H1 (cell line): Measurements from ENCODE around the gene NRXN3. TPM values are rescaled to one million over a fixed set of nuclear protein-coding genes. Genes with fewer than 3 reads are reported as not detected.

Experiments used
- CTCF ChIA-PET: fragments of 300-600 bp; sonication (Branson Sonifier 250); formaldehyde crosslinking; loops from one replicate; lab custom pipeline; 2021; ENCODE audit not compliant: partially characterized antibody; lab: Charles Lee
- POLR2A ChIA-PET: fragments of 300-600 bp; sonication (Branson Sonifier 250); formaldehyde crosslinking; loops from one replicate; lab custom pipeline; 2021; ENCODE audit warnings: inconsistent platforms; ENCODE audit not compliant: partially characterized antibody; lab: Charles Lee
- DNase-seq, 2 experiments: peaks; one replicate each; pipeline versions ENCODE4 v3.0.0 to v3.0.0-alpha.2; 2010 to 2022; ENCODE audit warnings: low spot score in 2 of 2, low read depth in 1 of 2, mixed read lengths in 1 of 2
- FAIRE-seq: peaks from 2 replicates; lab custom pipeline; 2011; peaks lifted over from hg19 to GRCh38; lab: Jason Lieb, UNC
- H2AFZ ChIP-seq: 2 replicates; pipeline ENCODE4 v1.8.1; 2012; ENCODE audit warnings: low read length, inconsistent platforms
- H2AK5ac ChIP-seq: 2 replicates; pipeline ENCODE4 v1.6.1; 2013; ENCODE audit warnings: low read depth, low read length
- H2BK120ac ChIP-seq: replicated peaks from 2 replicates; pipeline ENCODE3; 2013; ENCODE audit warnings: low read depth, low read length, inconsistent platforms
- H2BK12ac ChIP-seq: 2 replicates; pipeline ENCODE4 v1.6.1; 2013; ENCODE audit warnings: low read depth, low read length
- H2BK15ac ChIP-seq: 2 replicates; pipeline ENCODE4 v1.6.1; 2013; ENCODE audit warnings: low read length
- H2BK20ac ChIP-seq: 2 replicates; pipeline ENCODE4 v1.6.1; 2013; ENCODE audit warnings: low read length
- H2BK5ac ChIP-seq: 2 replicates; pipeline ENCODE4 v1.6.1; 2013; ENCODE audit warnings: low read depth, low read length
- H3K14ac ChIP-seq: 2 replicates; pipeline ENCODE4 v1.6.1; 2013; ENCODE audit warnings: inconsistent platforms; ENCODE audit not compliant: insufficient read length
- H3K18ac ChIP-seq: 2 replicates; pipeline ENCODE4 v1.6.1; 2013; ENCODE audit warnings: low read length; ENCODE audit errors: extremely low read depth
- H3K23ac ChIP-seq: 2 replicates; pipeline ENCODE4 v1.6.1; 2013; ENCODE audit warnings: inconsistent platforms; ENCODE audit not compliant: insufficient read length
- H3K23me2 ChIP-seq: 2 replicates; pipeline ENCODE4 v1.6.1; 2013; ENCODE audit warnings: low read depth, low read length
- H3K27ac ChIP-seq: 2 replicates; pipeline ENCODE4 v1.6.1; 2011; ENCODE audit warnings: low read depth, low read length, inconsistent platforms
- H3K27me3 ChIP-seq, 4 experiments: replicated peaks in 1 of 4; 1 replicate in 1 of 4; 2 replicates in 3 of 4; pipeline versions ENCODE4 v1.6.1 to v1.8.1; 2011 to 2013; ENCODE audit warnings: low read length in 3 of 4, mild to moderate bottlenecking in 3 of 4, inconsistent platforms in 2 of 4, mixed read lengths in 2 of 4, moderate library complexity in 1 of 4; ENCODE audit not compliant: control insufficient read depth in 3 of 4, insufficient read depth in 3 of 4; ENCODE audit errors: extremely low read depth in 1 of 4
- H3K36me3 ChIP-seq, 4 experiments: 2 replicates each; pipeline versions ENCODE4 v1.6.1 to v1.8.1; 2011 to 2013; ENCODE audit warnings: mild to moderate bottlenecking in 4 of 4, low read length in 3 of 4, moderate library complexity in 2 of 4, control low read depth in 1 of 4, inconsistent platforms in 1 of 4; ENCODE audit not compliant: insufficient read depth in 4 of 4, control insufficient read depth in 2 of 4
- H3K4ac ChIP-seq: replicated peaks from 2 replicates; pipeline ENCODE3; 2013; ENCODE audit warnings: low read length, low read depth, mixed read lengths, inconsistent platforms; ENCODE audit not compliant: insufficient read length
- H3K4me1 ChIP-seq, 4 experiments: replicated peaks in 1 of 4; 1 replicate in 1 of 4; 2 replicates in 3 of 4; pipeline versions ENCODE4 v1.6.1 to v1.8.1; 2011 to 2013; ENCODE audit warnings: low read length in 3 of 4, inconsistent platforms in 2 of 4, mixed read lengths in 1 of 4; ENCODE audit not compliant: insufficient read depth in 4 of 4, control insufficient read depth in 3 of 4
- H3K4me2 ChIP-seq, 2 experiments: 2 replicates each; pipeline versions ENCODE4 v1.6.1 to v1.8.1; 2011 to 2013; ENCODE audit warnings: low read depth in 2 of 2, low read length in 2 of 2, control low read depth in 1 of 2, inconsistent platforms in 1 of 2, mild to moderate bottlenecking in 1 of 2; ENCODE audit not compliant: insufficient read depth in 1 of 2
- H3K4me3 ChIP-seq, 4 experiments: fragments of 200-600, 300-600 bp in 1 of 4; sonication (generic), shearing (Covaris generic), sonication (Bioruptor Twin) in 1 of 4; 2 replicates each; pipeline versions ENCODE4 v1.5.1 to v1.8.1; 2011 to 2016; ENCODE audit warnings: low read length in 4 of 4, low read depth in 3 of 4, control low read depth in 2 of 4, inconsistent platforms in 2 of 4, mild to moderate bottlenecking in 2 of 4, mixed read lengths in 1 of 4, moderate library complexity in 1 of 4; ENCODE audit not compliant: insufficient read depth in 2 of 4; ENCODE audit errors: extremely low read depth in 1 of 4
- H3K56ac ChIP-seq: replicated peaks from 2 replicates; pipeline ENCODE3; 2013; ENCODE audit warnings: low read depth, mild to moderate bottlenecking, mixed read lengths, low read length, inconsistent platforms; ENCODE audit not compliant: insufficient read length
- H3K79me1 ChIP-seq: 2 replicates; pipeline ENCODE4 v1.6.1; 2013; ENCODE audit warnings: low read depth, low read length, control low read depth
- H3K79me2 ChIP-seq, 2 experiments: 2 replicates each; pipeline versions ENCODE4 v1.6.1 to v1.8.1; 2012 to 2013; ENCODE audit warnings: low read length in 2 of 2, mild to moderate bottlenecking in 2 of 2, inconsistent platforms in 1 of 2; ENCODE audit not compliant: insufficient read depth in 2 of 2, control insufficient read depth in 1 of 2
- H3K9ac ChIP-seq, 4 experiments: replicated peaks in 1 of 4; 1 replicate in 1 of 4; 2 replicates in 3 of 4; pipeline versions ENCODE4 v1.6.1 to v1.8.1; 2011 to 2013; ENCODE audit warnings: low read depth in 3 of 4, low read length in 3 of 4, control low read depth in 2 of 4, mild to moderate bottlenecking in 2 of 4, moderate library complexity in 2 of 4, inconsistent platforms in 1 of 4; ENCODE audit errors: extremely low read depth in 1 of 4
- H3K9me3 ChIP-seq, 2 experiments: 2 replicates each; pipeline versions ENCODE4 v1.6.1 to v1.8.1; 2012 to 2013; ENCODE audit warnings: mild to moderate bottlenecking in 2 of 2, moderate library complexity in 2 of 2, control low read depth in 1 of 2, inconsistent platforms in 1 of 2, low read depth in 1 of 2, low read length in 1 of 2, mixed read lengths in 1 of 2; ENCODE audit not compliant: insufficient read depth in 2 of 2
- H4K20me1 ChIP-seq, 2 experiments: replicated peaks in 1 of 2; 2 replicates each; pipeline versions ENCODE3 to v1.8.1; 2011 to 2013; ENCODE audit warnings: inconsistent platforms in 2 of 2, low read length in 2 of 2, mild to moderate bottlenecking in 1 of 2; ENCODE audit not compliant: insufficient read depth in 2 of 2, control insufficient read depth in 1 of 2
- H4K5ac ChIP-seq: 2 replicates; pipeline ENCODE4 v1.6.1; 2013; ENCODE audit warnings: low read length, low read depth, mixed read lengths, inconsistent platforms; ENCODE audit not compliant: insufficient read length
- H4K8ac ChIP-seq: 2 replicates; pipeline ENCODE4 v1.8.0; 2013; ENCODE audit warnings: mild to moderate bottlenecking, moderate library complexity, low read length, inconsistent platforms; ENCODE audit not compliant: insufficient read depth; ENCODE audit errors: extremely low read depth
- H4K91ac ChIP-seq: replicated peaks from 2 replicates; pipeline ENCODE3; 2013; ENCODE audit warnings: low read length, mixed read lengths, inconsistent platforms; ENCODE audit not compliant: insufficient read length
- BCL11A ChIP-seq, 2 experiments: IDR thresholded peaks; one replicate each; pipeline ENCODE4 v1.6.1; 2011; ENCODE audit warnings: low read depth in 2 of 2, low read length in 2 of 2, mild to moderate bottlenecking in 2 of 2
- EGR1 ChIP-seq: IDR thresholded peaks from 2 replicates; pipeline ENCODE4 v1.6.1; 2011; ENCODE audit warnings: low read depth, low read length, borderline replicate concordance
- EZH2 ChIP-seq: fragments of 200-600 bp; sonication (generic); IDR thresholded peaks from 2 replicates; pipeline ENCODE4 v1.7.1; 2012; ENCODE audit warnings: low read depth, mild to moderate bottlenecking, moderate library complexity, low read length, inconsistent platforms; ENCODE audit not compliant: severe bottlenecking
- NRF1 ChIP-seq: IDR thresholded peaks from 2 replicates; pipeline ENCODE4 v1.6.1; 2011; ENCODE audit warnings: mild to moderate bottlenecking, low read depth, low read length, improper control_type of control experiment
- POLR2AphosphoS5 ChIP-seq: IDR thresholded peaks from 2 replicates; pipeline ENCODE4 v1.6.1; 2011; ENCODE audit warnings: low read depth, low read length
- RXRA ChIP-seq: IDR thresholded peaks from 2 replicates; pipeline ENCODE4 v1.6.1; 2011; ENCODE audit warnings: low read depth, mild to moderate bottlenecking, low read length, moderate library complexity; ENCODE audit not compliant: insufficient read depth
- SIN3A ChIP-seq, 2 experiments: IDR thresholded peaks in 1 of 2; conservative IDR thresholded peaks in 1 of 2; 2 replicates each; pipeline ENCODE4 v1.6.1; 2011 to 2012; ENCODE audit warnings: low read length in 2 of 2, improper control_type of control experiment in 1 of 2, low read depth in 1 of 2, mild to moderate bottlenecking in 1 of 2
- SUZ12 ChIP-seq: fragments of 200-600 bp; sonication (generic); IDR thresholded peaks from 2 replicates; pipeline ENCODE4 v1.6.1; 2012; ENCODE audit warnings: mild to moderate bottlenecking, inconsistent platforms, low read length, moderate library complexity, mixed read lengths
- TBP ChIP-seq: IDR thresholded peaks from 2 replicates; pipeline ENCODE4 v1.6.1; 2011; ENCODE audit warnings: low read depth, low read length, improper control_type of control experiment
- TCF12 ChIP-seq: IDR thresholded peaks from 2 replicates; pipeline ENCODE4 v1.6.1; 2011; ENCODE audit warnings: low read depth, mild to moderate bottlenecking, low read length
- TEAD4 ChIP-seq: IDR thresholded peaks from 2 replicates; pipeline ENCODE4 v1.6.1; 2012; ENCODE audit warnings: low read depth, low read length, inconsistent platforms, mixed read lengths
- WGBS, 2 experiments: shearing (Covaris generic) in 1 of 2; methylation state at CpG; one replicate each; pipeline versions ENCODE4 v1.1.6 to v1.1.7; 2013 to 2015; ENCODE audit warnings: low lambda C conversion rate in 2 of 2, mixed read lengths in 2 of 2, inconsistent platforms in 1 of 2, low coverage in 1 of 2, missing lambda C conversion rate in 1 of 2; ENCODE audit not compliant: insufficient replicate concordance in 2 of 2, insufficient coverage in 1 of 2, insufficient read length in 1 of 2; ENCODE audit errors: extremely low coverage in 1 of 2, missing lambda C conversion rate in 1 of 2; 5-methylcytosine and 5-hydroxymethylcytosine counted together
- polyA plus RNA-seq, 7 experiments: library from polyadenylated mRNA; depleted of rRNA in 3 of 7; stranded (reverse) in 5 of 7; unstranded in 2 of 7; fragments of >200 nt in 5 of 7; fragments of 200-250 nt in 2 of 7; gene quantifications; 1 replicate in 5 of 7; 2 replicates in 1 of 7; 4 replicates in 1 of 7; pipeline versions ENCODE4 v1.2.1 to v1.2.3, GENCODE V29; 2011 to 2013; ENCODE audit warnings: missing spikeins in 2 of 7, mixed read lengths in 2 of 7
- total RNA-seq: library from RNA; stranded (reverse); fragmentation: NEBNext Ultra II Directional; extraction: Animal tissue kit (Norgen Biotek cat#: 25700); gene quantifications from 2 replicates; pipeline ENCODE4 v1.2.1, GENCODE V29; 2021

NRXN3 gene
- total and polyA plus RNA-seq, 2 of the 8 experiments (the other 6 are each of a cell fraction or from before 2014, with no cell fraction given), result 2.6 to 4.1 TPM

DNA sequence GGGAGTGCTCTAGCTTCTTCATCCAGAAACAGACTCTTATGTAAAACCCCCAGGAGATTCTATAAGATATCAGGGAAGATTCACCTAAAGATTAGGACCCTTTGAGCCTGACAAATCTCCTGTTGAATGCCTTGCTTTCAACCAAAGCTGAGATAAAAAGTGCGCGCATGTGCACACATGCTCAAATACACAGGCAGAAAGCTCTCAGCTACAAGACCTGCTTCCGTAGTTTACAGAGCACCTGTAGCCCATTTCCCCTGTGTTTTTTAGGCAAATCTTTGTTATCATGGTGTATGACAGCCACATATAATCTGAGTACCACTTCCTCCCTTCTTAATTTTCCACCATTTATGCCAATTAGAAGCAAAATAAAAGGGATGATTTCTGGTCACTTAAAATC lies 866.9 kb downstream of the NRXN3 start:
- H2AFZ ChIP-seq, result no peak overlapping the region
- no peak overlapping the region for H4K91ac ChIP-seq
- DNase-seq (no peak), FAIRE-seq (no peak)
- no peak overlapping the region for H2BK5ac ChIP-seq
- no peak overlapping the region for H3K56ac ChIP-seq
- H2BK20ac ChIP-seq, result no peak overlapping the region
- H3K4ac ChIP-seq, result no peak overlapping the region
- no peak overlapping the region for H3K9ac ChIP-seq
- H2BK12ac ChIP-seq, result no peak overlapping the region
- H4K8ac ChIP-seq, result no peak overlapping the region
- no peaks in the 10 kb centered on the region for H3K27me3 ChIP-seq
- no peaks in the 10 kb centered on the region for H3K4me1 ChIP-seq
- H3K23me2 ChIP-seq, result no peaks in the 10 kb centered on the region
- no peaks in the 10 kb centered on the region for H3K36me3 ChIP-seq
- no peak overlapping the region for H3K27ac ChIP-seq
- H4K5ac ChIP-seq, result no peak overlapping the region
- POLR2A ChIA-PET, result no interaction called here
- H2BK120ac ChIP-seq, result no peak overlapping the region
- no peaks in the 10 kb centered on the region for H3K79me2 ChIP-seq
- no peak overlapping the region for H3K23ac ChIP-seq
- H3K4me2 ChIP-seq, result no peak overlapping the region
- CTCF ChIA-PET, result interaction anchor here (0.7 kb wide), 1 partner anchor 1004 kb away, joined by 3 read pairs; no protein-coding TSS in a partner anchor
- no peak for TF ChIP-seq TBP
- no peak for TF ChIP-seq BCL11A (IDR thresholded peaks at IDR 0.05; ENCODE audit: low read depth in 2 of 2, low read length in 2 of 2)
- TF ChIP-seq RXRA, result no peak
- no peak for TF ChIP-seq NRF1
- no peak for TF ChIP-seq SUZ12
- no peak for TF ChIP-seq EGR1
- TF ChIP-seq EZH2, result no peak
- no peak for TF ChIP-seq TCF12
- no peak for TF ChIP-seq SIN3A (conservative IDR thresholded peaks at IDR 0.05 in 1 of 2, IDR thresholded peaks at IDR 0.05 in 1 of 2; ENCODE audit: low read depth in 1 of 2, low read length in 2 of 2)
- no peak for TF ChIP-seq TEAD4
- no peak for TF ChIP-seq POLR2AphosphoS5
- H3K18ac ChIP-seq, result no peak overlapping the region
- no peak overlapping the region for H3K4me3 ChIP-seq
- no peak overlapping the region for H2AK5ac ChIP-seq
- no peak overlapping the region for H3K14ac ChIP-seq
- no peaks in the 10 kb centered on the region; a peak in 1 of 4 replicates for H3K9me3 ChIP-seq
- whole genome bisulfite sequencing, 2 experiments, result 94% methylated on average over 3 of the region's 3 CpGs; no CpG with 5 or more reads in 1 of the 2 experiments
- H3K79me1 ChIP-seq, result no peaks in the 10 kb centered on the region
- H2BK15ac ChIP-seq, result no peak overlapping the region
- H4K20me1 ChIP-seq, result no peaks in the 10 kb centered on the region
